ENCODE data around the gene KCNQ5.

DNA sequence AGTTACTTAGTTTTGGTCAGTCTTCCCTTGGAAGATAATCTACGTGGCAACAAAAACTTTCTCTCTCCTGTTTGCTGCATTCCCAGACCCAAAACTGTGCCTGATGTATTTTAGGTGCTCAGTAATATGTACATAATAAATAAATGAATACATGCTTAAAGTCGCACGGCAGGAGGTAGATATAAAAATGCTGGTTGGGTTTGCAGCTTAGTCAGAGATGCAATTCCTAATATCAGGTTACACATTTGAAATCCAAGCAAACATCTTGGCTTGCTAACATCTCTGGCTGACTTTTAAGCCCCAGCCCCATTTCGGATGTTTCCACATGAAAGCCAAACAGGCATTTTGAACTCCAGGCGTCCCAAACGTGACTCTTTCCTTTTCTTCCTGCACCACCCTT, 91.0 kb downstream of the KCNQ5 start:
- TF ChIP-seq, protein P1, sequence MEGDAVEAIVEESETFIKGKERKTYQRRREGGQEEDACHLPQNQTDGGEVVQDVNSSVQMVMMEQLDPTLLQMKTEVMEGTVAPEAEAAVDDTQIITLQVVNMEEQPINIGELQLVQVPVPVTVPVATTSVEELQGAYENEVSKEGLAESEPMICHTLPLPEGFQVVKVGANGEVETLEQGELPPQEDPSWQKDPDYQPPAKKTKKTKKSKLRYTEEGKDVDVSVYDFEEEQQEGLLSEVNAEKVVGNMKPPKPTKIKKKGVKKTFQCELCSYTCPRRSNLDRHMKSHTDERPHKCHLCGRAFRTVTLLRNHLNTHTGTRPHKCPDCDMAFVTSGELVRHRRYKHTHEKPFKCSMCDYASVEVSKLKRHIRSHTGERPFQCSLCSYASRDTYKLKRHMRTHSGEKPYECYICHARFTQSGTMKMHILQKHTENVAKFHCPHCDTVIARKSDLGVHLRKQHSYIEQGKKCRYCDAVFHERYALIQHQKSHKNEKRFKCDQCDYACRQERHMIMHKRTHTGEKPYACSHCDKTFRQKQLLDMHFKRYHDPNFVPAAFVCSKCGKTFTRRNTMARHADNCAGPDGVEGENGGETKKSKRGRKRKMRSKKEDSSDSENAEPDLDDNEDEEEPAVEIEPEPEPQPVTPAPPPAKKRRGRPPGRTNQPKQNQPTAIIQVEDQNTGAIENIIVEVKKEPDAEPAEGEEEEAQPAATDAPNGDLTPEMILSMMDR (IDR thresholded peaks at IDR 0.05; ENCODE audit: insufficient read depth, low read length, poor library complexity, severe bottlenecking), result no peak
- TF ChIP-seq EZH2phosphoT487 (conservative IDR thresholded peaks at IDR 0.05; ENCODE audit: low read length), result no peak

All from SU-DHL-6 (cell line).